Ovary (tissue), 9 donors: ENCODE measurements around the gene POMGNT1. TPM values are rescaled to one million over a fixed set of nuclear protein-coding genes. Genes with fewer than 3 reads are reported as not detected.

Source experiments
- DNase-seq, 5 donors: peaks; one replicate each; pipeline ENCODE4 v3.0.0-alpha.2; 2019 to 2020
- H3K27ac ChIP-seq, 2 donors: fragments of 200-600 bp; one replicate each; pipeline versions ENCODE4 v1.5.1 to v1.8.0; 2019 to 2022
- H3K27me3 ChIP-seq: fragments of 200-600 bp; one replicate; pipeline ENCODE4 v1.8.0; 2022
- H3K36me3 ChIP-seq: fragments of 200-600 bp; sonication (generic); one replicate; pipeline ENCODE4 v1.5.1; 2019
- H3K4me1 ChIP-seq: one replicate; pipeline ENCODE4 v1.8.1; 2013; ENCODE audit warnings: mild to moderate bottlenecking, moderate library complexity; ENCODE audit not compliant: insufficient read depth
- H3K4me3 ChIP-seq: fragments of 200-600 bp; sonication (generic); one replicate; pipeline ENCODE4 v1.5.1; 2017
- H3K9me3 ChIP-seq, 2 donors: fragments of 200-600 bp in 1 of 2; sonication (generic) in 1 of 2; one replicate each; pipeline versions ENCODE4 v1.5.1 to v1.8.1; 2013 to 2019; ENCODE audit warnings: mild to moderate bottlenecking in 1 of 2, moderate library complexity in 1 of 2
- EP300 ChIP-seq: sonication (generic); formaldehyde crosslinking; IDR thresholded peaks from one replicate; pipeline ENCODE4 v1.6.1; 2017; ENCODE audit warnings: antibody characterized with exemption
- POLR2A ChIP-seq: fragments of 450-650 bp; IDR thresholded peaks from one replicate; pipeline ENCODE4 v1.6.1; 2017; ENCODE audit warnings: antibody characterized with exemption, mild to moderate bottlenecking, moderate library complexity
- WGBS, 3 donors: extraction: QIAGEN DNeasy Blood & Tissue Kit in 1 of 3; methylation state at CpG; one replicate each; pipeline versions ENCODE4 v1.1.5 to v1.1.7; 2013 to 2017; 5-methylcytosine and 5-hydroxymethylcytosine counted together
- intact Hi-C, 4 donors: fragments of 100-400 bp; cut with DNase I; formaldehyde crosslinking; loops; one replicate each; pipeline versions ENCODE4 v1.11.0 to v1.15.1; 2022 to 2023
- polyA plus RNA-seq, 2 donors: library from polyadenylated mRNA; stranded (reverse); fragments of 200-250 nt in 1 of 2; fragments of 350-450 nt in 1 of 2; fragmentation: Illumina TruSeq in 1 of 2; extraction: RNeasy Lipid Tissue Mini Kit (QIAGEN cat#74804) in 1 of 2; gene quantifications; one replicate each; pipeline ENCODE4 v1.2.3, GENCODE V29; 2013 to 2014
- total RNA-seq, 7 donors: library from RNA; depleted of rRNA in 2 of 7; stranded (reverse); fragments of >200 nt in 2 of 7; fragmentation: NEBNext Ultra II Directional in 3 of 7; extraction: Animal tissue kit (Norgen Biotek cat#: 25700) in 3 of 7; gene quantifications; one replicate each; pipeline versions ENCODE4 v1.1.0 to v1.2.4, GENCODE V29; 2016 to 2023
- TF ChIP-seq, protein P1 (sequence below), 3 donors: fragments of 450-650 bp in 2 of 3; fragments of 200-600 bp in 1 of 3; IDR thresholded peaks; one replicate each; pipeline versions ENCODE4 v1.5.1 to v1.8.0; 2016 to 2022; ENCODE audit warnings: antibody characterized with exemption in 3 of 3, mild to moderate bottlenecking in 1 of 3
- donor health status: DM: no; HTN: no; CAD: no; lungs with moderate emphysema.
- donor health status: DM: no; HTN: no; CAD: no.
- donor health status: Bipolar disorder and iron deficiency.
- donor health status: DM: yes; HTN: yes; CAD: no.
- donor health status: DM: no; HTN: no; CAD: no.
- donor health status: DM: yes; HTN: yes; CAD: no.

The POMGNT1 gene
- total and polyA plus RNA-seq, 9 donors, result 19.1 to 49.2 (median 40.2) TPM

DNA sequence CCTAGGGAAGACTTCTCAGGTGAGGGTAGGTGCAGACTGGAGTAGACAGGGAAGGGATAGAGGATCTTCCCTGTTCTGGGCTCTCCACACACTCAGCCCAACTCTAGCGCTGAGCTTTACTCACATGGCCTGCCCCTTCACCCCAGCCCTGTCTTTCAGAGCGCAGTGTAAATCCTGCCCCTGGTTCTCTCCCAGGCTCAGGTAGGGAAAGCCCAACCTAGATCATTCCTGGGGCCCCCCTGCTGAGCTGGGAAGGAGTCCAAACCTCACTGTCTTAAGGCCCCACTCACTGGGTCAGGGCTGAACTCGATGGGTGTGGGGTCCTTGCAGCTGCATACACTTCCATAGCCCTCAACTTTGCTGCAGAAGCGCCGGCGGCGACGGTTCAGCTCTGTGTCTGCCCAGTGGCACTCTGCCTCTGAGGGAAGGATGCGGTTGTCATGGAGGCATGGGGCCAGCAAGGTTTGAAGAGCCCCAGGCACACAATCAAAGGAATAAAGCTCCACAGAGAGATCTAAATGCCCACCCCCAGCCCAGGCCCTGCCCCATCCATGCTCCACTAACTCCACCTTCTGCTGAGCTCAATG, 4.2 kb downstream of the POMGNT1 start:
- H3K4me1 ChIP-seq, result peaks cover 5% of the 10 kb centered on the region
- WGBS, 3 donors, result 77 to 85% (median 85%) methylated on average over 9 of the region's 9 CpGs
- no peak for DNase-seq
- intact Hi-C loops, result no loop called here
- H3K4me3 ChIP-seq, result no peak overlapping the region
- TF ChIP-seq POLR2A (no peak), EP300 (no peak)
- TF ChIP-seq, protein P1, sequence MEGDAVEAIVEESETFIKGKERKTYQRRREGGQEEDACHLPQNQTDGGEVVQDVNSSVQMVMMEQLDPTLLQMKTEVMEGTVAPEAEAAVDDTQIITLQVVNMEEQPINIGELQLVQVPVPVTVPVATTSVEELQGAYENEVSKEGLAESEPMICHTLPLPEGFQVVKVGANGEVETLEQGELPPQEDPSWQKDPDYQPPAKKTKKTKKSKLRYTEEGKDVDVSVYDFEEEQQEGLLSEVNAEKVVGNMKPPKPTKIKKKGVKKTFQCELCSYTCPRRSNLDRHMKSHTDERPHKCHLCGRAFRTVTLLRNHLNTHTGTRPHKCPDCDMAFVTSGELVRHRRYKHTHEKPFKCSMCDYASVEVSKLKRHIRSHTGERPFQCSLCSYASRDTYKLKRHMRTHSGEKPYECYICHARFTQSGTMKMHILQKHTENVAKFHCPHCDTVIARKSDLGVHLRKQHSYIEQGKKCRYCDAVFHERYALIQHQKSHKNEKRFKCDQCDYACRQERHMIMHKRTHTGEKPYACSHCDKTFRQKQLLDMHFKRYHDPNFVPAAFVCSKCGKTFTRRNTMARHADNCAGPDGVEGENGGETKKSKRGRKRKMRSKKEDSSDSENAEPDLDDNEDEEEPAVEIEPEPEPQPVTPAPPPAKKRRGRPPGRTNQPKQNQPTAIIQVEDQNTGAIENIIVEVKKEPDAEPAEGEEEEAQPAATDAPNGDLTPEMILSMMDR (IDR thresholded peaks at IDR 0.05), result no peak
- H3K27me3 ChIP-seq, result no peaks in the 10 kb centered on the region
- H3K27ac ChIP-seq, result no peak overlapping the region
- H3K9me3 ChIP-seq, result no peaks in the 10 kb centered on the region
- H3K36me3 ChIP-seq, result no peaks in the 10 kb centered on the region

DNA sequence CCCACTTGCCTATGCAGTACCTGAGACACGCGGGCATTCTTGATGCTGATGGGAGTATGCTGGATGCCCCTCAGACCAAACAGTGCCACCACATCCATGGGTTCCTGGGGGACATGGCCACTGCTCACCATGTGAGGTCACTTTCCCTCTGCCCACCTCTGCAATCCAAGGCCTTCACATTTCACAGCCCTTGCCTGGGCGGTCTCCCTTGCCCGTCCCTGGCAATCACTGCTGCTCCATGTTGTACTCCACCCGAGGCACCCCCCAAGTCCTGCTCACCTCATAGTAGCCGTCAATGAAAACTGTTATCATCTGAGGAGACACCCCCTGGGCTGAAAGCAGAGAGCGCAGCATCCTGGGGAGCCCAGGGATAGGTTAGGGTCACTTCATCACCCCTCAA, 4.9 kb downstream of the POMGNT1 start:
- Histone ChIP-seq H3K27me3 (no peaks in the 10 kb centered on the region), H3K4me3 (no peak overlapping the region), H3K27ac (no peak overlapping the region), H3K4me1 (peaks cover 5% of the 10 kb centered on the region), H3K36me3 (no peaks in the 10 kb centered on the region), H3K9me3 (no peaks in the 10 kb centered on the region)
- no peak for DNase-seq
- 89 to 91% (median 89%) methylated on average over 7 of the region's 7 CpGs for WGBS, 3 donors
- TF ChIP-seq EP300 (no peak), POLR2A (no peak)
- TF ChIP-seq, protein P1 (IDR thresholded peaks at IDR 0.05), result no peak
- intact Hi-C loops, result no loop called here

DNA sequence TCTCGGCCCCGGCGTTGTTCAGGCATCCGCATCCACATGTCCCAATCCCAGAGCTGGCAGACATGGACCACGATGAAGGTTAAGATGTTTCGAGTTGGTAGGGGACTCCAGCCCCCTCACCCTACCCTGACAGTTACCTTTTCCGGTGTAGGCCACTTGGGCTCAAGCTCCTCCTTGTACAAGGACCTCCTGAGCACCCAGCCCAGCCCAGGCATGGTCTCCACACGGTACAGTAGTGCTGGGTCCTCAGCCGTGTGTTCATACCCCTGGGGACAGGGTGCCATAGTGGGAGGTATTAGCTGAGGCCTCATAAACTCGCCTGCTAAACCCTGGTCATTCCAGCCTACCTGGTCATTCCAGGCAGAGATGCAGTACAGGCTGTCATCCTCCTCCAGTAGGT, 6.1 kb downstream of the POMGNT1 start:
- TF ChIP-seq EP300, result no peak
- TF ChIP-seq POLR2A, result no peak
- TF ChIP-seq, protein P1 (IDR thresholded peaks at IDR 0.05), result no peak
- WGBS, 3 donors, result 85 to 94% (median 92%) methylated on average over 10 of the region's 10 CpGs
- no peaks in the 10 kb centered on the region for H3K36me3 ChIP-seq
- H3K4me3 ChIP-seq, result no peak overlapping the region
- no peaks in the 10 kb centered on the region for H3K27me3 ChIP-seq
- H3K4me1 ChIP-seq, result peaks cover under 1% of the 10 kb centered on the region
- no peak for DNase-seq
- intact Hi-C loops, result no loop called here
- H3K27ac ChIP-seq, result no peak overlapping the region
- H3K9me3 ChIP-seq, result no peaks in the 10 kb centered on the region

DNA sequence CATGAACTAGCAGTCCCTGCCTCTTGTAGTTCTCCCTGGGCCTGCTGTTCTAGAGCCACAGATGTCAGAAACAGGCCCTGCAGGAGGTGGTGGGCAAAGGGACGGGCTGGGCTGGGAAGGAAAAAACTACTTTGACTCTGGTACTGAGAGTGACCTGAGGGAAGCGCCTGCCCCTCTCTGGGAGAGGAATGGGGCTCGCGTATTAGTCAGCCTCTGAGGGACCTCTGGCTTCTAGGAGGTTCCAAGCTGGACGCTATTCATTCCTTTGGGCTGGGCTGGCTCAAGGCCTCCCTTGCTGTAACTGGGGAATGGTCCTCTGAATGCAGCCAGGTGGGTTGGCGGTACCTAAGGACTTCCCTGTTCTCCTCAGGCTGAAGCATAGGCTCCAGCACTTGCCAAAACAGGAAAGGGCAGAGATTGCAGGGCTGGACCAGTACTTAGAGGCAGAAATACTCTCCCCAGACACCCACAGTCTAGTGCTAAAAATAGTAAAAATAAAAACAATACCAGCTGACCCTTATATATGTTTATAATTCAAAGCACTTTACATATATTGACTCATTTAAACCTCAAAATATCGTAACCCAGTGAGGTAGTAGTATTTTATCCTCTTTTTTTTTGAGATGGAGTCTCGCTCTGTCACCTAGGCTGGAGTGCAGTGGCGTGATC, 7.1 kb downstream of the POMGNT1 start:
- H3K4me3 ChIP-seq, result no peak overlapping the region
- no peaks in the 10 kb centered on the region for H3K4me1 ChIP-seq
- intact Hi-C loops, result no loop called here
- no peaks in the 10 kb centered on the region for H3K27me3 ChIP-seq
- no peaks in the 10 kb centered on the region for H3K9me3 ChIP-seq
- TF ChIP-seq POLR2A (no peak), EP300 (no peak)
- TF ChIP-seq, protein P1 (IDR thresholded peaks at IDR 0.05), result no peak
- H3K36me3 ChIP-seq, result no peaks in the 10 kb centered on the region
- H3K27ac ChIP-seq, result no peak overlapping the region
- 88 to 89% (median 88%) methylated on average over 9 of the region's 9 CpGs for WGBS, 3 donors
- DNase-seq, result no peak
